ENCODE data around the gene MEDAG. TPM values are rescaled to one million over a fixed set of nuclear protein-coding genes. Genes with fewer than 3 reads are reported as not detected.

The MEDAG gene
- total and polyA plus RNA-seq, 2 donors (not counting 3 experiments of a cell fraction or from before 2014, with no cell fraction given) = 27.2 TPM

GRCh38 chr13:30957258-30957943 lies 51.3 kb downstream of the MEDAG start:
- H3K27ac ChIP-seq (ENCODE audit: insufficient read depth, low read depth, low read length) = no peak overlapping the region
- no peaks in the 10 kb centered on the region for H3K36me3 ChIP-seq (ENCODE audit: control insufficient read depth in 2 of 2, extremely low read depth in 1 of 2, insufficient read depth in 2 of 2, low read length in 2 of 2)
- H3K27me3 ChIP-seq (ENCODE audit: control insufficient read depth in 2 of 2, insufficient read depth in 2 of 2, low read length in 2 of 2) = peaks cover 10 to 27% of the 10 kb centered on the region in 2 experiments
- H3K9me1 ChIP-seq (replicated peaks; ENCODE audit: control insufficient read depth, extremely low read depth, insufficient read depth, low read length) = no peaks in the 10 kb centered on the region
- H2AFZ ChIP-seq (ENCODE audit: low read depth, low read length) = no peak overlapping the region
- POLR2A ChIA-PET = no interaction called here
- dilution Hi-C loops (cut with MboI; ENCODE audit: extremely low pct_ligation_motif_present, low sequenced_read_pairs) = no loop called here
- CTCF ChIA-PET = no interaction called here
- TF ChIP-seq POLR2AphosphoS5 (IDR thresholded peaks at IDR 0.05; ENCODE audit: insufficient read depth, low read depth, low read length) = no peak
- TF ChIP-seq EZH2 (IDR thresholded peaks at IDR 0.05; ENCODE audit: borderline replicate concordance, low read depth, low read length, severe bottlenecking) = no peak
- TF ChIP-seq CTCF (IDR thresholded peaks at IDR 0.05; ENCODE audit: extremely low read depth in 1 of 2, insufficient read depth in 1 of 2, low read depth in 1 of 2, low read length in 2 of 2) = no peak
- TF ChIP-seq GATA2 (IDR thresholded peaks at IDR 0.05; ENCODE audit: insufficient read depth, insufficient read length, low read depth, low read length) = no peak
- no peak for TF ChIP-seq MAX (IDR thresholded peaks at IDR 0.05; ENCODE audit: insufficient read depth, insufficient read length)
- no peak for TF ChIP-seq JUN (IDR thresholded peaks at IDR 0.05; ENCODE audit: borderline replicate concordance, insufficient read depth, insufficient read length, low read depth)
- TF ChIP-seq FOS (IDR thresholded peaks at IDR 0.05; ENCODE audit: borderline replicate concordance, insufficient read depth, low read length) = no peak
- no peak for TF ChIP-seq MYC (IDR thresholded peaks at IDR 0.05; ENCODE audit: low read depth, low read length)
- TF ChIP-seq POLR2A (IDR thresholded peaks at IDR 0.05; ENCODE audit: low read depth, low read length) = no peak
- H3K9me3 ChIP-seq (replicated peaks; ENCODE audit: control insufficient read depth, insufficient read depth, low read length) = no peaks in the 10 kb centered on the region
- intact Hi-C loops (cut with micrococcal nuclease) = no loop called here
- no TSS peak for BruUV-seq (replicated peaks)
- H3K9ac ChIP-seq (replicated peaks; ENCODE audit: extremely low read depth, insufficient read depth, low read length) = no peak overlapping the region
- H4K20me1 ChIP-seq (replicated peaks; ENCODE audit: control insufficient read depth, extremely low read depth, insufficient read depth, low read length) = no peaks in the 10 kb centered on the region
- H3K4me3 ChIP-seq (replicated peaks in 1 of 3; ENCODE audit: insufficient read depth in 1 of 3, low read depth in 1 of 3, low read length in 3 of 3) = no peak overlapping the region
- no peaks in the 10 kb centered on the region for H3K79me2 ChIP-seq (ENCODE audit: control insufficient read depth, insufficient read depth, low read length)
- FAIRE-seq (no peak), DNase-seq (ENCODE audit: low read depth, low spot score) (no peak)
- H3K4me1 ChIP-seq (ENCODE audit: control insufficient read depth, extremely low read depth, insufficient read depth, low read length) = no peaks in the 10 kb centered on the region
- no peak overlapping the region for H3K4me2 ChIP-seq (ENCODE audit: insufficient read depth, low read length)

All from endothelial cell of umbilical vein (primary cell).